GM18873 (cell line): ENCODE results near the gene PRTN3.

Source experiments
- ATAC-seq: cut with Tn5 transposase; IDR thresholded peaks from one replicate; pipeline ENCODE4 v1.9.1; 2021; ENCODE audit warnings: mild to moderate bottlenecking, moderate library complexity, moderate number of reproducible peaks; ENCODE audit not compliant: unreplicated experiment, low FRiP score

PRTN3 gene

DNA sequence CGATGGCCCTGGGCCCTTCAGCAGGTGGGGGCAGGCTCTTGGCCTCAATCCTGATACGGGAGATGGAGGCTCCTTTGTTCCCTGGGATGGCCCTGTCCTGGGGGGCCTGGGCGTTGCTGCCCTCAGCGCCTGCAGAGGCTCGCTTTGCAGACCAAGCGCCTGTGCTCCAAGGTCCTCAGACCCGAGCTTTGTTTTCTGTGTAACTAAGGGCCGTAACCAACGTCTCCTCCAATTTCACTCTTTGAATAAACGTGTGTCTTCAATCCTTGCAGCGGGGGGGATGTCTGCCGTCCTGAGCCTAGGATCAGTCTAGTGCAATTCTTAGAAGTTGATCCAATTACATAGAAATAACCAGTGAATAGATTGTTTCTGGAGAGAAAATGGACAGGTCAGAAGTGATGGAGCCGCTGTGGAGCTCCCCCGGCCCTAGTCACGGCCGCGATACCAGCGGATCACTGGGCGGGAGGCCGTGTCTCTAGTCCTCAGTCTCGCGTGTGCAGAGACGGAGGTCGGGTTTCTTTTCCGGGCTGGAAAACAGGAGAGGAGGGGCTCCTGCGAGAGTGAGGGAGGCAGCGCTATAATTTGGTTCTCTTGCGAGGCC lies 38.2 kb upstream of the PRTN3 start:
- ATAC-seq = no peak

GRCh38 chr19:803099-803561 lies 37.7 kb upstream of the PRTN3 start:
- no peak for ATAC-seq

DNA sequence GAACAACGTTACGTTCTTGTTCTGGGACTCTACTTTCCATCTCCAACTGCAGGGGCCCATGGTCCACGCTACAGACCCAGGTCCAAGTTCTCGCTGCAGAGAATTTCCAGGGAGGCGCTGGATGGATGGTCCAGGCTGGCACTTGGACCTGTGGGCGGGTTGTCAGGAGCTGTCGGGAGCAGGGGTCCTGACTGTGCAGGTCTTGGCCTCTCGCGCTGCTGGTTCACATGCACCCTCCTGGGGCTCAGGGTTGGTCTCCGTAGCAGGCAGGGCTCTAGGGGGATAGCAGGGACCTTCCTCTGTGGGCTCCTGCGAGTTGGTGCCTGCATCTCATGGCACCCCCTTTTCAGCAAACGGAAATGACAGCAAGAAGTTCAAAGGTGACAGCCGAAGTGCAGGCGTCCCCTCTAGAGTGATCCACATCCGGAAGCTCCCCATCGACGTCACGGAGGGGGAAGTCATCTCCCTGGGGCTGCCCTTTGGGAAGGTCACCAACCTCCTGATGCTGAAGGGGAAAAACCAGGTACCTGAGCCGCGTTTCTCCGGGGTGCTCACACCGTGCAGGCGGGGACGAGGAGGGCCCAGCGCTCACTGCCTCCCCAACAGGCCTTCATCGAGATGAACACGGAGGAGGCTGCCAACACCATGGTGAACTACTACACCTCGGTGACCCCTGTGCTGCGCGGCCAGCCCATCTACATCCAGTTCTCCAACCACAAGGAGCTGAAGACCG lies 36.9 kb upstream of the PRTN3 start:
- no peak for ATAC-seq

- ATAC-seq = no peak
Observed at GRCh38 chr19:804419-805165, 36.2 kb upstream of the PRTN3 start.

GRCh38 chr19:805166-805551 lies 35.6 kb upstream of the PRTN3 start:
- no peak for ATAC-seq

DNA sequence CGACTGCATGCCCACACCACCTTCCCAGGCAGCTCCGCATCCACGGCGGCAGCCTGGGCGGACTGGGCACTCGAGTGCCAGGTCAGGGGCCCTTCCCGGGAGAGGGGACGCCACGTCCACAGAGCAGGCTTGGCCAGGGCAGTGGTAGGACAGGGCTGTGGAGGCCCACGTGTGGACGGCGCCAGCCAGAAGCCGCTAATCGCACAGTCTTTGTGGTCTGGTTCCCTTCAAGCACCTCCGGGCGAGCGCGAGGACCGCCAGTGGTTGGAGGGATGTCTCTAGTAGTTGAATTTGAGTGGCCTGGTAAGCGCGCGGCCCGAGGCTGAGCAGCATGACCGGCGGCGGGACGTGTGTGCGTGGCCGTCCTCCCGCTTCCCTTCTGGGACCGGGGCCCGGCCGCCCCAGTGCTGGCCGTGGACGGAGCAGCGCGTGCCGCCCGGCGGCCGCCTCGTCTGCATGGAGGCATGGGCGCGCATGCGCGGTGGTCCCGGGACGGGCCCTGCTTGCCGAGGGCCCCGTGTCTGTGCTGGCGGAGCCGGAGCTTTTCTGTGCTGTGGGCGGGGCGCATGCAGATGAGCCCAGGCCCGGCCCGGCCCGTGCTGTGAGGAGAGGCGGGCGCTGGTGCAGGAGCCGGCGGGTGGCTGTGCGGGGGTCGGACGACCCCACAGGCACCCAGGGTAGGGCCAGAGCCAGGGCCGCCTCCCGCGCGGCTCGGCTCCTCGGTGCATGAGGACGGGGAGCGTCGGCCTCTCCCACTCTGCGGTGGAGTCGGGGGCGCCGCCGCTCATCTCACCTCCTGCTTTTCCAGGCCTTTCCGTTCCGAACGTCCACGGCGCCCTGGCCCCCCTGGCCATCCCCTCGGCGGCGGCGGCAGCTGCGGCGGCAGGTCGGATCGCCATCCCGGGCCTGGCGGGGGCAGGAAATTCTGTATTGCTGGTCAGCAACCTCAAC lies 34.9 kb upstream of the PRTN3 start:
- ATAC-seq = no peak

- no peak for ATAC-seq
Observed at GRCh38 chr19:806815-807421, 33.9 kb upstream of the PRTN3 start.

- ATAC-seq = no peak
Observed at GRCh38 chr19:807627-808422, 33.0 kb upstream of the PRTN3 start.

DNA sequence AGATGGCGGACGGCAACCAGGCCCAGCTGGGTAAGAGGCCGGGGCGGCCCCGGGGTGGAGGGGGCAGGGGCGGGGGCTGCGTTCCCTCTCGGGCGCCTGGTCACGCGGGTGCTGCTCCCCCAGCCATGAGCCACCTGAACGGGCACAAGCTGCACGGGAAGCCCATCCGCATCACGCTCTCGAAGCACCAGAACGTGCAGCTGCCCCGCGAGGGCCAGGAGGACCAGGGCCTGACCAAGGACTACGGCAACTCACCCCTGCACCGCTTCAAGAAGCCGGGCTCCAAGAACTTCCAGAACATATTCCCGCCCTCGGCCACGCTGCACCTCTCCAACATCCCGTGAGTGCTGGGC lies 32.4 kb upstream of the PRTN3 start:
- no peak for ATAC-seq

DNA sequence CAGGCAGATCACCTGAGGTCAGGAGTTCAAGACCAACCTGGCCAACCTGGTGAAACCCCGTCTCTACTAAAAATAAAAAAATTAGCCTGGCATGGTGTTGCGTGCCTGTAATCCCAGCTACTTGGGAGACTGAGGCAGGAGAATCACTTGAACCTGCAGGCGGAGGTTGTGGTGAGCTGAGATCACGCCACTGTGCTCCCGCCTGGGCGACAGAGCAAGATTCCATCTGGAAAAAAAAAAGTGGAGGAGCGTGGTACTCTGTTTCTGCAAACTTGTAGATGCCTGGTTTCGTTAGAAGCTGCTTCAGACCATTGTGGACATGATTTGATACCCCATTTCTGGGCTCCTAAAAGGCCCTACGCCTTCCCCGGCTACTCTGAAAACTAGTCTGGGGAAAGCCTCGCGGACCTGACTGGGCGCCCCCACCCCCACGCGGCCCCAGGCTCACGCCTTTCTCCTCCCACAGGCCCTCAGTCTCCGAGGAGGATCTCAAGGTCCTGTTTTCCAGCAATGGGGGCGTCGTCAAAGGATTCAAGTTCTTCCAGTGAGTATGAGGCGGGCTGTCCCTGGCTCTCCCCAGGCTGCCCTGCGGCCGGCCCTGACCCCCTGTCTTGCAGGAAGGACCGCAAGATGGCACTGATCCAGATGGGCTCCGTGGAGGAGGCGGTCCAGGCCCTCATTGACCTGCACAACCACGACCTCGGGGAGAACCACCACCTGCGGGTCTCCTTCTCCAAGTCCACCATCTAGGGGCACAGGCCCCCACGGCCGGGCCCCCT lies 30.5 kb upstream of the PRTN3 start:
- ATAC-seq = no peak

GRCh38 chr19:810883-811489 lies 29.8 kb upstream of the PRTN3 start:
- ATAC-seq = no peak

GRCh38 chr19:811506-812048 lies 29.2 kb upstream of the PRTN3 start:
- ATAC-seq = no peak

DNA sequence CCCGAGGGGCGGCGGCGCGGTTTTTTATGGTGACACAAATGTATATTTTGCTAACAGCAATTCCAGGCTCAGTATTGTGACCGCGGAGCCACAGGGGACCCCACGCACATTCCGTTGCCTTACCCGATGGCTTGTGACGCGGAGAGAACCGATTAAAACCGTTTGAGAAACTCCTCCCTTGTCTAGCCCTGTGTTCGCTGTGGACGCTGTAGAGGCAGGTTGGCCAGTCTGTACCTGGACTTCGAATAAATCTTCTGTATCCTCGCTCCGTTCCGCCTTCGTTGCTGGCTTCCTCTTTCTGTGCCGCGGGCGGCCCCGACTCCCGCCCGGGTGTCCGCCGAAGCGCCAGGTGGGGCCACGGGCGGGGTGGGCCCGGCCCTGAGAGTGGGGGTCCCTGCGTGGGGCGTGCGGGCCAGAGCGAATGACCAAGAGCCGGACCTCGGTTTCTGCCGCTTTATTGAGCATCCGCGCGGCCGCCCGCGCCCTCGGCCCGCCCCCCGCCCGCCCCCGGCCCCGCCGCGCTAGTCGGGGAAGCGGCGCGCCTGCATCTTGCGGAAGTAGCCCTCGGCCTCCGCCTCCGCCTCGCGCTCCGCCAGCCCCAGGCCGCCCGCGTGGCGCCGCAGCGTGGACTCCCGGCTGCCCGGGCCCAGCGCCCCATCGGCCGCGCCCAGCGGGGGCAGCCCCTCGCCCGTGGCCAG lies 28.6 kb upstream of the PRTN3 start:
- ATAC-seq = no peak

DNA sequence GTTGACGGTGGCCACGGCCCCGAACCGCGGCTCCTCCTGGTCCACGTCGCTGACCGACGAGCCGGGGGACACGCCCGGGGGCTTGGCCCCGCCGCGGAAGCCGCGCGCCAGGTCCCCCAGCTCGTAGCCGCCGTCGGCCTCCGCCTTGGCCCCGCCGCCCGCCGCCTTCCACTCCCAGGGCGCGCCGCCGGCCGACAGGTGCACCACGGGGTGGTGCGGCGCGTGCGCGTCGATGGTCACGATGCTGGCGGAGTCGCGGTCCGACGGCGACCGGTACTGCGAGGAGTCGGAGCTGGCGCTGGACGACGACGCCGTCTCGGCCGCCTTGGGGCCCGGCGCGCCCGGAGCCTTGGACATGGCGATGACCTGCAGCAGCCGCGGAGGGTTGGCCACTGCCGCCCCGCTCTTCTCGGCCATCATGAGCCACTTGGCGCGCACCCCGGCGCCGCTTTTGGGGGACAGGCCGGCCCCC lies 28.0 kb upstream of the PRTN3 start:
- ATAC-seq = no peak

- ATAC-seq = no peak
Observed at GRCh38 chr19:813219-814151, 27.3 kb upstream of the PRTN3 start.
